ENCODE data around the gene ONECUT1.

DNA sequence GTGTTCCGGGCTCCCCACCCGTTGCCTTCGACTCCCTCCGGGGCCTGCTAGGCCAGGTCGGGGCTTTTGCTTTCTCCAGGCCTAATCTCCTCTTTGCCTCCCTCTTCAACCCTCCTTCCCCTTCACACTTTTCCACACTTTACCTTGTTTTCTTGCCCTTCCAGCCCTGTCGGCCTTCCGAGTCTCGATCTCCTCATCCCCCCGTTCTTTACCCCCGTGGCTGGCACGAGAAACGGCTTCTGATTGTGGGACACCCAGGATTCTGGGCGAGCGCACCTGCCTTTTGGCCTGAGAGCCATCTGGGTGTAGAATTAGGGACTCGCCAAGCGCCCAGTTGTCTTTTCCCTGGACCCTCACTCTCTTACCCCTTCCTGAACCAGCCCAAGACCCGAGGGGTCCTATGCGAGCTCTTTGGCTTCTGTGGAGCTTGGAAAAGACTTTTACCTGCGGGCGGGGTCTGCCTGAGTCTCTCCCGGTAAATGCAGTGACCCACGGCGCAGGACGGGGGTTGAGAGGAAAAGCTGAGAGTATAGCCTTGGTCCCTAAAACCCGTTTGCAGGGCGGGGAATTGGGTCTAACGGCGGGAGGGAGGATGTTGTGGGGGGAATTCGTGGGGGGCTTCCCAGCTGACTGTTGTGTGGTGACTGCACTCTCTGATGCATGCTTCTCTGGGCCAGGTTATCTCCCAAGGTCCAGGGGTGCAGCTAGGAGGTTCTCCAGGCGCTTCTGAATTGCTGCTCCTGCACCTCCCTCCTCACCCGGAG lies 5.5 kb upstream of the ONECUT1 start:
- TF ChIP-seq, protein P1, sequence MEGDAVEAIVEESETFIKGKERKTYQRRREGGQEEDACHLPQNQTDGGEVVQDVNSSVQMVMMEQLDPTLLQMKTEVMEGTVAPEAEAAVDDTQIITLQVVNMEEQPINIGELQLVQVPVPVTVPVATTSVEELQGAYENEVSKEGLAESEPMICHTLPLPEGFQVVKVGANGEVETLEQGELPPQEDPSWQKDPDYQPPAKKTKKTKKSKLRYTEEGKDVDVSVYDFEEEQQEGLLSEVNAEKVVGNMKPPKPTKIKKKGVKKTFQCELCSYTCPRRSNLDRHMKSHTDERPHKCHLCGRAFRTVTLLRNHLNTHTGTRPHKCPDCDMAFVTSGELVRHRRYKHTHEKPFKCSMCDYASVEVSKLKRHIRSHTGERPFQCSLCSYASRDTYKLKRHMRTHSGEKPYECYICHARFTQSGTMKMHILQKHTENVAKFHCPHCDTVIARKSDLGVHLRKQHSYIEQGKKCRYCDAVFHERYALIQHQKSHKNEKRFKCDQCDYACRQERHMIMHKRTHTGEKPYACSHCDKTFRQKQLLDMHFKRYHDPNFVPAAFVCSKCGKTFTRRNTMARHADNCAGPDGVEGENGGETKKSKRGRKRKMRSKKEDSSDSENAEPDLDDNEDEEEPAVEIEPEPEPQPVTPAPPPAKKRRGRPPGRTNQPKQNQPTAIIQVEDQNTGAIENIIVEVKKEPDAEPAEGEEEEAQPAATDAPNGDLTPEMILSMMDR (IDR thresholded peaks at IDR 0.05), result no peak
- TF ChIP-seq POLR2A (IDR thresholded peaks at IDR 0.05), result no peak
